HEK293 (cell line): ENCODE data around the gene RRAGB.
"Not testable (repeated sequence)": the region's sequence is repeated elsewhere in the genome, so short reads cannot be mapped to it uniquely, and the experiment has no call there.

ENCODE experiments used
- CTCF ChIA-PET: fragments of 350-600 bp; formaldehyde crosslinking; extraction: SDS; loops from one replicate; lab custom pipeline; 2021; ENCODE audit warnings: antibody characterized with exemption; lab: Yijun Ruan, JAX
- POLR2A ChIA-PET: fragments of 300-600 bp; formaldehyde crosslinking; extraction: SDS; loops from one replicate; lab custom pipeline; 2020; ENCODE audit warnings: antibody characterized with exemption, inconsistent platforms; lab: Yijun Ruan, JAX
- H3K27ac ChIP-seq: fragments of 200-500 bp; sonication (Bioruptor generic); 2 replicates; pipeline ENCODE4 v1.5.1; 2014; ENCODE audit warnings: low read depth, low read length, control low read depth, inconsistent platforms; ENCODE audit errors: extremely low read depth
- H3K36me3 ChIP-seq, 2 experiments: fragments of 200-500 bp in 1 of 2; sonication (Bioruptor generic) in 1 of 2; 1 replicate in 1 of 2; 2 replicates in 1 of 2; pipeline ENCODE4 v1.5.1; 2014 to 2017; ENCODE audit warnings: inconsistent platforms in 2 of 2, low read length in 2 of 2; ENCODE audit not compliant: control insufficient read depth in 2 of 2, insufficient read depth in 1 of 2
- H3K4me1 ChIP-seq: fragments of 200-500 bp; sonication (Bioruptor generic); 2 replicates; pipeline ENCODE4 v1.5.1; 2014; ENCODE audit warnings: mild to moderate bottlenecking, low read length, inconsistent platforms; ENCODE audit not compliant: control insufficient read depth, insufficient read depth
- H3K4me3 ChIP-seq: 2 replicates; pipeline ENCODE4 v1.5.1; 2011; ENCODE audit warnings: low read depth, mild to moderate bottlenecking, control low read depth, low read length, moderate library complexity
- H3K9me3 ChIP-seq: fragments of 200-500 bp; sonication (Bioruptor generic); 2 replicates; pipeline ENCODE4 v1.5.1; 2014; ENCODE audit warnings: low read depth, low read length, inconsistent platforms; ENCODE audit not compliant: control insufficient read depth, insufficient read depth
- SCRT2 ChIP-seq: fragments of 450-650 bp; formaldehyde crosslinking; IDR thresholded peaks from 2 replicates; pipeline ENCODE4 v1.5.1; 2016; ENCODE audit warnings: missing biosample characterization, missing genetic modification characterization
- ZEB2 ChIP-seq: fragments of 450-650 bp; formaldehyde crosslinking; IDR thresholded peaks from 2 replicates; pipeline ENCODE4 v1.5.1; 2016; ENCODE audit warnings: missing biosample characterization, missing genetic modification characterization
- ZNF10 ChIP-seq: fragments of 450-650 bp; formaldehyde crosslinking; IDR thresholded peaks from 2 replicates; pipeline ENCODE4 v1.5.1; 2017; ENCODE audit warnings: missing biosample characterization, missing genetic modification characterization
- ZNF114 ChIP-seq: fragments of 450-650 bp; formaldehyde crosslinking; IDR thresholded peaks from 2 replicates; pipeline ENCODE4 v1.5.0; 2017; ENCODE audit warnings: missing biosample characterization, missing genetic modification characterization
- ZNF133 ChIP-seq: fragments of 450-650 bp; formaldehyde crosslinking; IDR thresholded peaks from 2 replicates; pipeline ENCODE4 v1.5.1; 2016; ENCODE audit warnings: missing biosample characterization, missing genetic modification characterization
- ZNF214 ChIP-seq: fragments of 450-650 bp; formaldehyde crosslinking; IDR thresholded peaks from 2 replicates; pipeline ENCODE4 v1.5.1; 2017; ENCODE audit warnings: missing biosample characterization, mild to moderate bottlenecking, missing genetic modification characterization, borderline replicate concordance
- ZNF223 ChIP-seq: fragments of 450-650 bp; formaldehyde crosslinking; IDR thresholded peaks from 2 replicates; pipeline ENCODE4 v1.5.1; 2016; ENCODE audit warnings: missing biosample characterization, missing genetic modification characterization
- ZNF311 ChIP-seq: fragments of 450-650 bp; formaldehyde crosslinking; IDR thresholded peaks from 2 replicates; pipeline ENCODE4 v1.5.1; 2017; ENCODE audit warnings: missing biosample characterization, missing genetic modification characterization, borderline replicate concordance
- ZNF416 ChIP-seq: fragments of 450-650 bp; formaldehyde crosslinking; IDR thresholded peaks from 2 replicates; pipeline ENCODE4 v1.5.1; 2016; ENCODE audit warnings: missing biosample characterization, missing genetic modification characterization
- ZNF426 ChIP-seq: fragments of 450-650 bp; formaldehyde crosslinking; IDR thresholded peaks from 2 replicates; pipeline ENCODE4 v1.5.1; 2017; ENCODE audit warnings: missing biosample characterization, missing genetic modification characterization, mild to moderate bottlenecking, inconsistent platforms, moderate library complexity
- ZNF473 ChIP-seq: fragments of 450-650 bp; formaldehyde crosslinking; IDR thresholded peaks from 2 replicates; pipeline ENCODE4 v1.5.1; 2017; ENCODE audit warnings: missing biosample characterization, missing genetic modification characterization
- ZNF48 ChIP-seq: fragments of 450-650 bp; formaldehyde crosslinking; IDR thresholded peaks from 2 replicates; pipeline ENCODE4 v1.5.1; 2016; ENCODE audit warnings: missing biosample characterization, missing genetic modification characterization
- ZNF658 ChIP-seq: fragments of 450-650 bp; formaldehyde crosslinking; IDR thresholded peaks from 2 replicates; pipeline ENCODE4; 2016; ENCODE audit warnings: missing biosample characterization, missing genetic modification characterization
- ZNF768 ChIP-seq: fragments of 450-650 bp; formaldehyde crosslinking; IDR thresholded peaks from 2 replicates; pipeline ENCODE4 v1.5.1; 2018; ENCODE audit warnings: missing biosample characterization, mild to moderate bottlenecking, missing genetic modification characterization
- TF ChIP-seq, protein P1 (sequence below): fragments of 450-650 bp; formaldehyde crosslinking; IDR thresholded peaks from 2 replicates; pipeline ENCODE4 v1.5.0; 2017; ENCODE audit warnings: missing biosample characterization, missing genetic modification characterization, borderline replicate concordance
- TF ChIP-seq, protein P2 (sequence below): fragments of 450-650 bp; formaldehyde crosslinking; IDR thresholded peaks from 2 replicates; pipeline ENCODE4 v1.5.1; 2016; ENCODE audit warnings: missing biosample characterization, missing genetic modification characterization
- TF ChIP-seq, protein P3 (sequence below): fragments of 450-650 bp; formaldehyde crosslinking; IDR thresholded peaks from 2 replicates; pipeline ENCODE4 v1.5.1; 2016; ENCODE audit warnings: missing biosample characterization, missing genetic modification characterization

RRAGB gene

DNA sequence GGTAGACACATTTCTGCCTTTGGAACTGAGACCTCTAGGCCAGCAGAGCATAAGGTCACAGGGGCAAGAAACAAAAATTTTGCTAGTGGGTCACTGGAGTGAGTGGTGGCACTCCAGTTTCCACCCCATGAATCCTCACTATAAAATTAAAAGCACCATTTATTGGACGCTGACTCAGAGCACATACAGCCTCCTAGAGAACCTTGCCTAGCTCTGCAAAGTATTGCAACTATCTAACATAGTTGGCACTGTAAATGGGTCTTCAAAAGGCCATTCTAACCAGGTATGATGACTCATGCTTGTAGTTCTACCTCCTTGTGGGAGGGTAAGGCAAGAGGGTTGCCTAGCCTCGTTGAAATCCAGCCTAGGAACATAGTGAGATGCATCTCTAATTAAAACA is 25.1 kb downstream of the RRAGB start (continued):
- no peak for TF ChIP-seq ZNF133 (tag by site-specific recombination)

DNA sequence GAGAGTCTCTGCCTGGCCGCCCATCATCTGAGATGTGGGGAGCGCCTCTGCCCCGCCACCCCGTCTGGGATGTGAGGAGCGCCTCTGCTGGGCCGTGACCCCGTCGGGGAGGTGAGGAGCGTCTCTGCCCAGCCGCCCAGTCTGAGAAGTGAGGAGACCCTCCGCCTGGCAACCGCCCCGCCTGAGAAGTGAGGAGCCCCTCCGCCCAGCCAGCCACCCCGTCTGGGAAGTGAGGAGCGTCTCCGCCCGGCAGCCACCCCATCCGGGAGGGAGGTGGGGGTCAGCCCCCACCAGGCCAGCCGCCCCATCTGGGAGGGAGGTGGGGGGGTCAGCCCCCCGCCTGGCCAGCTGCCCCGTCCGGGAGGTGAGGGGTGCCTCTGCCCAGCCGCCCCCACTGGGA is 30.9 kb downstream of the RRAGB start:
- H3K9me3 ChIP-seq, H3K27ac ChIP-seq, CTCF ChIA-PET, H3K4me1 ChIP-seq, H3K4me3 ChIP-seq, POLR2A ChIA-PET: not testable (repeated sequence)
- peaks cover 0 to 23% of the 10 kb centered on the region in 2 experiments; a peak in 2 of 3 replicates for H3K36me3 ChIP-seq

DNA sequence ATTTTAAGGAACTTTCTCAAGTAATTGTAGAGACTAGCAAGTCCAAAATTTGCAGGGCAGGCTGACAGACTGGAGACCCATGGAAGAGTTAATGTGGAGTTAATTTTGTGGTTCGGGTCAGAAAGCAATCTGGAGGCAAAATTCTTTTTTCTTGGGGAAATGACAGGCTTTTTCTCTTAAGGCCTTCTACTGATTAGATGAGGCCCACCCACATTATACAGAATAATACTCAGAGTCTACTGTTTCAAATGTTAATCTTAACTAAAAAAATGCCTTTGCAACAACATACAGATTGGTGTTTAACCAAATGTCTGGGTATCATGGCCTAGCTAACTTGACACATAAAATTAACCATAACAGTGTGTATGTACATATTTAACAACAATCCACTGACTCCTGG is 32.7 kb downstream of the RRAGB start:
- ChIA-PET CTCF (no interaction called here), POLR2A (no interaction called here)
- peaks cover 3 to 23% of the 10 kb centered on the region in 2 experiments; a peak in 2 of 3 replicates for H3K36me3 ChIP-seq
- H3K27ac ChIP-seq = no peak overlapping the region
- no peak overlapping the region for H3K4me3 ChIP-seq
- no peak for TF ChIP-seq ZNF114 (tag by site-specific recombination)
- peak; percentile 93 for TF ChIP-seq ZNF10
- H3K4me1 ChIP-seq = no peaks in the 10 kb centered on the region
- H3K9me3 ChIP-seq = no peaks in the 10 kb centered on the region

DNA sequence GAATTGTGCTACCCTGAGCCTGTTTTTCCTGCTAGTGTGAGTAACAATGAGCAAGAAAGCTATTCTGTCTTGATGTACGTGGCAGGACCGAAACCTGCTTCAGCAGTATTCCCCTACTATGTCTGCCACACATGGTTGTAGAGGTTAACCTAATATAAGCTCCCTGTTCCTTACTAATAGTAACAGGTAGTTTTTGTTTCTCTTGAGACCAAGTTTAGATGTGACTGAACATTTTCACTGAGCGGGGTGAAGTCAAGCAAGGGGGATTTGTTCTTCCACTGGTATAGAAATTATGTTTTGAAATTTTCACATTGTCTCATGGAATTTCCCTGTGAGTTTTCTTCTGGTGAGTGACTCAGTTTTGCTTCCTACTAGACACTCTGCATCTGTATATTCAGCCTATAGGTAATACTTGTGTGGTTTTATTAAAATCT is 37.3 kb downstream of the RRAGB start:
- peaks cover 3 to 19% of the 10 kb centered on the region in 2 experiments; a peak in 2 of 3 replicates for H3K36me3 ChIP-seq
- POLR2A ChIA-PET = no interaction called here
- TF ChIP-seq, protein P1, sequence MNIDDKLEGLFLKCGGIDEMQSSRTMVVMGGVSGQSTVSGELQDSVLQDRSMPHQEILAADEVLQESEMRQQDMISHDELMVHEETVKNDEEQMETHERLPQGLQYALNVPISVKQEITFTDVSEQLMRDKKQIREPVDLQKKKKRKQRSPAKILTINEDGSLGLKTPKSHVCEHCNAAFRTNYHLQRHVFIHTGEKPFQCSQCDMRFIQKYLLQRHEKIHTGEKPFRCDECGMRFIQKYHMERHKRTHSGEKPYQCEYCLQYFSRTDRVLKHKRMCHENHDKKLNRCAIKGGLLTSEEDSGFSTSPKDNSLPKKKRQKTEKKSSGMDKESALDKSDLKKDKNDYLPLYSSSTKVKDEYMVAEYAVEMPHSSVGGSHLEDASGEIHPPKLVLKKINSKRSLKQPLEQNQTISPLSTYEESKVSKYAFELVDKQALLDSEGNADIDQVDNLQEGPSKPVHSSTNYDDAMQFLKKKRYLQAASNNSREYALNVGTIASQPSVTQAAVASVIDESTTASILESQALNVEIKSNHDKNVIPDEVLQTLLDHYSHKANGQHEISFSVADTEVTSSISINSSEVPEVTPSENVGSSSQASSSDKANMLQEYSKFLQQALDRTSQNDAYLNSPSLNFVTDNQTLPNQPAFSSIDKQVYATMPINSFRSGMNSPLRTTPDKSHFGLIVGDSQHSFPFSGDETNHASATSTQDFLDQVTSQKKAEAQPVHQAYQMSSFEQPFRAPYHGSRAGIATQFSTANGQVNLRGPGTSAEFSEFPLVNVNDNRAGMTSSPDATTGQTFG (tag by site-specific recombination) = no peak
- TF ChIP-seq ZNF473 (tag by site-specific recombination) (no peak), ZNF133 (tag by site-specific recombination) (no peak), ZNF768 (tag by site-specific recombination) (no peak), ZNF48 (tag by site-specific recombination) (no peak), ZNF223 (tag by site-specific recombination) (no peak), ZEB2 (tag by site-specific recombination) (no peak), ZNF426 (no peak), ZNF658 (tag by site-specific recombination) (no peak), ZNF214 (tag by site-specific recombination) (no peak), ZNF311 (tag by site-specific recombination) (no peak), SCRT2 (no peak), ZNF416 (tag by site-specific recombination) (no peak)
- TF ChIP-seq, protein P2, sequence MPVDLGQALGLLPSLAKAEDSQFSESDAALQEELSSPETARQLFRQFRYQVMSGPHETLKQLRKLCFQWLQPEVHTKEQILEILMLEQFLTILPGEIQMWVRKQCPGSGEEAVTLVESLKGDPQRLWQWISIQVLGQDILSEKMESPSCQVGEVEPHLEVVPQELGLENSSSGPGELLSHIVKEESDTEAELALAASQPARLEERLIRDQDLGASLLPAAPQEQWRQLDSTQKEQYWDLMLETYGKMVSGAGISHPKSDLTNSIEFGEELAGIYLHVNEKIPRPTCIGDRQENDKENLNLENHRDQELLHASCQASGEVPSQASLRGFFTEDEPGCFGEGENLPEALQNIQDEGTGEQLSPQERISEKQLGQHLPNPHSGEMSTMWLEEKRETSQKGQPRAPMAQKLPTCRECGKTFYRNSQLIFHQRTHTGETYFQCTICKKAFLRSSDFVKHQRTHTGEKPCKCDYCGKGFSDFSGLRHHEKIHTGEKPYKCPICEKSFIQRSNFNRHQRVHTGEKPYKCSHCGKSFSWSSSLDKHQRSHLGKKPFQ (tag by site-specific recombination) = no peak
- TF ChIP-seq, protein P3, sequence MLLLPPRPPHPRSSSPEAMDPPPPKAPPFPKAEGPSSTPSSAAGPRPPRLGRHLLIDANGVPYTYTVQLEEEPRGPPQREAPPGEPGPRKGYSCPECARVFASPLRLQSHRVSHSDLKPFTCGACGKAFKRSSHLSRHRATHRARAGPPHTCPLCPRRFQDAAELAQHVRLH (tag by site-specific recombination) = no peak
- no peak overlapping the region for H3K27ac ChIP-seq
- no peaks in the 10 kb centered on the region for H3K4me1 ChIP-seq
- no peak overlapping the region for H3K4me3 ChIP-seq
- no peaks in the 10 kb centered on the region for H3K9me3 ChIP-seq
- CTCF ChIA-PET = interaction anchor here (0.6 to 0.7 kb wide), 2 partner anchors 20 to 43 kb away, joined by 3 read pairs; no protein-coding TSS in a partner anchor
